ENCODE measurements around the gene EDN2.

The EDN2 gene

DNA sequence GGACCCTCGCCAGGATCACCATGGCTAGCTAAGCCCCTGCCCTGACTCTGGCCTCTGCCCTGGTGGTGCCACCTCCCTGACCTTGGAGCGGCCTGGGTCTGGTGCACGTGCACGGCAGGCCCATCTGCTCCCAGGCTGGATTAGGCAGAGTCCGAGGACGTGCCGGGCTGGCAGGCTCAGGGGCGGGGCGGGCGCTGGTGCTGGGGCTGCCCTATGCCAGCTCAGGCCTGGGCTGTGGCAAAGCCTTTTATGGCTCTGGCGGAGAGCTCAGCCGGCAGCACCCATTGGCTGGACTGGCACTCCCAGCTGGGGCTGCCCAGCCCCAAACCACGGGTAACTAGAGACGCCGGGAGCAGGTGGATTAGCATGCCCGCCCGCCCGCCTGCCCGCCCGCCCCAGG lies 17.1 kb upstream of the EDN2 start:
- DNase-seq (ENCODE audit: insufficient read length, low spot score) (no peak), FAIRE-seq (no peak)
- TF ChIP-seq SPI1 (IDR thresholded peaks at IDR 0.05; ENCODE audit: low read depth, low read length): no peak
- no peak for TF ChIP-seq POU2F2 (IDR thresholded peaks at IDR 0.05; ENCODE audit: low read depth, low read length)
- TF ChIP-seq POLR2A (IDR thresholded peaks at IDR 0.05; ENCODE audit: low read depth, low read length): no peak
- TF ChIP-seq POLR2AphosphoS5 (IDR thresholded peaks at IDR 0.05; ENCODE audit: low read depth, low read length): no peak
- no peak for TF ChIP-seq TAF1 (IDR thresholded peaks at IDR 0.05; ENCODE audit: low read depth, low read length)
- TF ChIP-seq PAX5 (IDR thresholded peaks at IDR 0.05; ENCODE audit: insufficient read depth, low read length, severe bottlenecking): no peak

DNA sequence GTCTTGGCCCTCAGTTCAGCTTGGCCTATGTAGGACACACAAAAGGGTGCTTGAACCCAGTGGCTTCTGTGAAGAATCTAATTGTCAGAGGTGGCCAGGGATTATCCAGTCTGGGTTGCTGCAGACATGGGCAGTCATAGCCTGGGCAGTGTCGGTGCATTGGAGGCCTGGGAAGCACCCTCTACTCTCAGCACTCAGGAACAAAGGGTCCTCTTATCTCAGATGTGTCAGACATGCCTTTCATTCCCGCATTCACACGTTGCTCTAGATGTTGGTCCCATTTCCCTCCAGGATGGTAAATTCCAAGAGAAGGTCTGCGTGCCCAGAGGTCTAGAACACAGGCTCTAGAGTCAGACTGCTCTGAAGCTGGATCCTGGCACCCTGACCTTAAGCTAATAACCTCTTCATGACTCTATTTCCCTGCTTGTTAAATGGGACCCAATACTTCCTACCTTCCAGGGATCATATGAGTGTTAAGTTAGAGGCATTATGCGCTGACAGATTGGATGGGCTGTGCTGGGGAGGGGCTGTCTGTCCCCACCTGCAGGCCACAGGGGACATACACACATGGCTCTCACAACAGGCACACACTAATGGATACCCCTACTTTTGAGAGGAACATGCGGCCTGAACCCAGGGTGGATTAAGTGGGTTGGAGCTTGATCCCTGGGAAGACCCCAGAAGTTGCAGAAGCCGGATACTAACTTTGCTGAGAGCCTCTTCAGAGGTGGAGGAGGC lies 16.5 kb upstream of the EDN2 start:
- TF ChIP-seq PAX5 (IDR thresholded peaks at IDR 0.05; ENCODE audit: insufficient read depth, low read length, severe bottlenecking) (no peak), SPI1 (IDR thresholded peaks at IDR 0.05; ENCODE audit: low read depth, low read length) (no peak), TAF1 (IDR thresholded peaks at IDR 0.05; ENCODE audit: low read depth, low read length) (no peak), POLR2AphosphoS5 (IDR thresholded peaks at IDR 0.05; ENCODE audit: low read depth, low read length) (no peak), POU2F2 (IDR thresholded peaks at IDR 0.05; ENCODE audit: low read depth, low read length) (no peak), POLR2A (IDR thresholded peaks at IDR 0.05; ENCODE audit: low read depth, low read length) (no peak)
- FAIRE-seq (no peak), DNase-seq (ENCODE audit: insufficient read length, low spot score) (no peak)

DNA sequence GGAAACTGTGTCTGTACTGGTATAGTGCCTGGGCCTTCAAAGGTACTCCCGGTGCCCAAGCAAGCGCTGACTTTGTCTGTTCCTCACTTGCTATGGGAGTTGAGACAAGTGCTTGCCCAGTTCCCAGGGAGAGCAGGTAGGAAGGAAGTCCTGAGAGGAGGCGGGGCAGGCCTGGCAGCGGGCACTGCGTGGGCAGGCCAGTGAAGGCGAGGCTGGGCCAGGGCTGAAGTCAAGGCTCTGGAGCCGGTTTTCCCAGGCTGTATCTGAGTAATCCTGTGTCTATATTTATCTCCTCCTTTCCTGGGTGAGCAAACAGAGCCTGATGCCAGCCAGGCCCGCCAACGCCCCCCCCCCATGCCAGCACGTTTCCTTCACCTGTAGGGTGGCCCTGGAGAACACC lies 15.9 kb upstream of the EDN2 start:
- TF ChIP-seq POLR2AphosphoS5 (IDR thresholded peaks at IDR 0.05; ENCODE audit: low read depth, low read length) (no peak), POLR2A (IDR thresholded peaks at IDR 0.05; ENCODE audit: low read depth, low read length) (no peak), TAF1 (IDR thresholded peaks at IDR 0.05; ENCODE audit: low read depth, low read length) (no peak), PAX5 (IDR thresholded peaks at IDR 0.05; ENCODE audit: insufficient read depth, low read length, severe bottlenecking) (no peak), POU2F2 (IDR thresholded peaks at IDR 0.05; ENCODE audit: low read depth, low read length) (no peak), SPI1 (IDR thresholded peaks at IDR 0.05; ENCODE audit: low read depth, low read length) (no peak)
- FAIRE-seq: no peak
- DNase-seq (ENCODE audit: insufficient read length, low spot score): no peak

DNA sequence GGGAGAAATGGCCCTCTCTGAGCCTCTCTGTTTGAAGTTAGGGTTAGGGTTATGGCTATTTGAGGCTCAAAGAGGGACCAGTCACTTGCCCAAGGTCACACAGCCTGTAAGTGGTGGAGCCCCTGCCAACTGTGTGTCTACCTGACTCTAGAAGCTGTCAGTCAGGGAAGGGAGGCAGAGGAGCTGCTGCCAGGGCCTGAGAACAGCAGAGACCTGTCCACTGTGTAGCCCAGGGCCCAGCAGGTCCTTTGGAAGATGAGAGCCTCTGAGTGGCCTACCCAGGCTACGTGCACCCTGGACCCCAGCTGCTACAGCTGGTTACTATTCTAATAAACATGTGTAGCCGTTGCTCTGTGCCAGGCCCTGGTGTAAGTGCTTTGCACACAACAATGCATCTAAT lies 15.1 kb upstream of the EDN2 start:
- TF ChIP-seq POLR2AphosphoS5 (IDR thresholded peaks at IDR 0.05; ENCODE audit: low read depth, low read length) (no peak), POLR2A (IDR thresholded peaks at IDR 0.05; ENCODE audit: low read depth, low read length) (no peak), SPI1 (IDR thresholded peaks at IDR 0.05; ENCODE audit: low read depth, low read length) (no peak), PAX5 (IDR thresholded peaks at IDR 0.05; ENCODE audit: insufficient read depth, low read length, severe bottlenecking) (no peak), TAF1 (IDR thresholded peaks at IDR 0.05; ENCODE audit: low read depth, low read length) (no peak), POU2F2 (IDR thresholded peaks at IDR 0.05; ENCODE audit: low read depth, low read length) (no peak)
- FAIRE-seq (no peak), DNase-seq (ENCODE audit: insufficient read length, low spot score) (no peak)

DNA sequence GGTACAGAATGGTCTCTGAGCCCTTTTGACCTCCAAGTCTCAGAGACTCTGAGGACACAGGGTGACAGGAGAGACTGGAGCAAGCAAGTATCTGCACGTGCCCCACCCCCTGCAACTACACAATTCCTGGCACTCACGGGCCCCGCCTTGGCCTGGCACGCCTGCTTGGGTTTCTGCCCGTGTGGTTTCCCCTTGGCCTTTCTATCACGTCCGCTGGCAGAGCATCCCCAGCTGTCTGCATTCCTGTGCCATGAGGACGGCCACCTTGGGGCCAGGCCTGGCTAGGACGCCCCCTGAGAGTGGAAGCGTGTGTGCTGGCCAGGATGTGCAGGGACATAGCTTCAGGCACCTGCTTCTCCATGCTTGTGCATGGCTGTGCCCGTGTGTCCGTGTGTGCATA lies 14.3 kb upstream of the EDN2 start:
- DNase-seq (ENCODE audit: insufficient read length, low spot score) (no peak), FAIRE-seq (no peak)
- TF ChIP-seq POU2F2 (IDR thresholded peaks at IDR 0.05; ENCODE audit: low read depth, low read length) (no peak), POLR2A (IDR thresholded peaks at IDR 0.05; ENCODE audit: low read depth, low read length) (no peak), POLR2AphosphoS5 (IDR thresholded peaks at IDR 0.05; ENCODE audit: low read depth, low read length) (no peak), SPI1 (IDR thresholded peaks at IDR 0.05; ENCODE audit: low read depth, low read length) (no peak), TAF1 (IDR thresholded peaks at IDR 0.05; ENCODE audit: low read depth, low read length) (no peak), PAX5 (IDR thresholded peaks at IDR 0.05; ENCODE audit: insufficient read depth, low read length, severe bottlenecking) (no peak)

DNA sequence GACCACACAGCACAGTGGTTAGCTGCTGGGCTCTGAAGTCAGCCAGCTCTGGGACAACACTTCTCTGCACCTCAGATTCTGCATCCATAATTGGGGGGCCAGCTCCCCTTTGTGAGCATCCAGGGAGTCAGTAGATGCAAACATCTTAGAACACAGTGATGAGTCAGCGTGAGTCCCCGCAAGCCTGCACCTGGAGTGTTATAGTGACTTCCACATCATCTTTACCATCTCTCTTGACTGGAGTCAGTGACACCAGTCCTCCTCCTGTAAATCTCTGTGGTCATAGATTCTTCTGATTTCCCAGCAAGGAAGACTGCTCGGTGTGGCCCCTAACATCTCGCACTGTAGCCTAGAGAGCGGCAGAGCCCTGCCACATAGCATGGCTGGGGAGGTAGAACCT lies 13.9 kb upstream of the EDN2 start:
- no peak for FAIRE-seq
- no peak for DNase-seq (ENCODE audit: insufficient read length, low spot score)
- TF ChIP-seq SPI1 (IDR thresholded peaks at IDR 0.05; ENCODE audit: low read depth, low read length) (no peak), POU2F2 (IDR thresholded peaks at IDR 0.05; ENCODE audit: low read depth, low read length) (no peak), PAX5 (IDR thresholded peaks at IDR 0.05; ENCODE audit: insufficient read depth, low read length, severe bottlenecking) (no peak), POLR2AphosphoS5 (IDR thresholded peaks at IDR 0.05; ENCODE audit: low read depth, low read length) (no peak)

DNA sequence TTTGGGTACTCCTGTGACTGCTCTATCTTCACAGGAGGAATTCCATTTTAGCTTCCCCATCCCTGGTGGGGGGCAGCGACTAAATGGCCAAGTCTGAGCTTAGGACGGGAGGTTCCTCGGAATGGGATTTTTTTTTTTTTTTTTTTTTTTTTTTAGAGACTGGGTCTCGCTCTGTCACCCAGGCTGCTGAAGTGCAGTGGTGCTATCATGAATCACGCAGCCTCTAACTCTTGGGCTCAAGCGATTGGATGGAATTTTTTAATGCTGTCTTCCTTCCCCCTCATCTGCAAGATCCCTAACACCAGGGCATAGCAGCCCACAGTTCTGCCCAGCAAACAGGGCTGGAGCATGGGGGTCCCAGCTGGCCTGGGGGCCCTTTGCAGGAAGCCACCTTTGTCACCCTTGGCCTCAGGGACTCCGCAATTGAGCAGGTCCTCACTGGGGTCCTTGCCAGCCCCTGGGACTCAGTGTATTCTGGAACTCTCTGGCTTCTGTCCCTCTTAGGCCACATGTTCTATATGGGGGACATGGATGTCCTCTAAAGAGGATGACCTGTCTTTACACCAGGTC lies 13.1 kb upstream of the EDN2 start:
- FAIRE-seq: no peak
- no peak for DNase-seq (ENCODE audit: insufficient read length, low spot score)
- TF ChIP-seq POLR2AphosphoS5 (IDR thresholded peaks at IDR 0.05; ENCODE audit: low read depth, low read length): no peak
- no peak for TF ChIP-seq POLR2A (IDR thresholded peaks at IDR 0.05; ENCODE audit: low read depth, low read length)
- no peak for TF ChIP-seq PAX5 (IDR thresholded peaks at IDR 0.05; ENCODE audit: insufficient read depth, low read length, severe bottlenecking)

DNA sequence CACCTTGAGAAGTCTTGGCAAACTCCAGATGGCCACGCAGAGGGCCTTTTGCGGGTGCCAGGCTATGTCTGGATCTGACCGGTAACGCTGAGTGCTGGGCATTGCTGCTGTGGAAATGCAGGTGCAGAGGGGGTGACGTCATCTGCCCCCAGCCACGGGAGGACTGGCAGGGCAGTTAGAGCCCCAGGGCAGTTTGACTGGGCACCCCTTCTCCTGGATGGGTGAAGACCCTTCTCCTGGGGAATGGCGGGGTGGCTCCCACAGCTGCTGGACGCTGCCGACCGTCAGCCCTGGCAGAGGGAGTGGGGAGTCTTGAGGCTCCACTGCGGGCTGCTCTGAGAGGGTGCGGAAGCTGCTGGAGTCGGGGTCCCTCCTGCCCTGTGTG lies 12.6 kb upstream of the EDN2 start:
- no peak for FAIRE-seq
- no peak for TF ChIP-seq POLR2A (IDR thresholded peaks at IDR 0.05; ENCODE audit: low read depth, low read length)
- TF ChIP-seq POLR2AphosphoS5 (IDR thresholded peaks at IDR 0.05; ENCODE audit: low read depth, low read length): no peak

DNA sequence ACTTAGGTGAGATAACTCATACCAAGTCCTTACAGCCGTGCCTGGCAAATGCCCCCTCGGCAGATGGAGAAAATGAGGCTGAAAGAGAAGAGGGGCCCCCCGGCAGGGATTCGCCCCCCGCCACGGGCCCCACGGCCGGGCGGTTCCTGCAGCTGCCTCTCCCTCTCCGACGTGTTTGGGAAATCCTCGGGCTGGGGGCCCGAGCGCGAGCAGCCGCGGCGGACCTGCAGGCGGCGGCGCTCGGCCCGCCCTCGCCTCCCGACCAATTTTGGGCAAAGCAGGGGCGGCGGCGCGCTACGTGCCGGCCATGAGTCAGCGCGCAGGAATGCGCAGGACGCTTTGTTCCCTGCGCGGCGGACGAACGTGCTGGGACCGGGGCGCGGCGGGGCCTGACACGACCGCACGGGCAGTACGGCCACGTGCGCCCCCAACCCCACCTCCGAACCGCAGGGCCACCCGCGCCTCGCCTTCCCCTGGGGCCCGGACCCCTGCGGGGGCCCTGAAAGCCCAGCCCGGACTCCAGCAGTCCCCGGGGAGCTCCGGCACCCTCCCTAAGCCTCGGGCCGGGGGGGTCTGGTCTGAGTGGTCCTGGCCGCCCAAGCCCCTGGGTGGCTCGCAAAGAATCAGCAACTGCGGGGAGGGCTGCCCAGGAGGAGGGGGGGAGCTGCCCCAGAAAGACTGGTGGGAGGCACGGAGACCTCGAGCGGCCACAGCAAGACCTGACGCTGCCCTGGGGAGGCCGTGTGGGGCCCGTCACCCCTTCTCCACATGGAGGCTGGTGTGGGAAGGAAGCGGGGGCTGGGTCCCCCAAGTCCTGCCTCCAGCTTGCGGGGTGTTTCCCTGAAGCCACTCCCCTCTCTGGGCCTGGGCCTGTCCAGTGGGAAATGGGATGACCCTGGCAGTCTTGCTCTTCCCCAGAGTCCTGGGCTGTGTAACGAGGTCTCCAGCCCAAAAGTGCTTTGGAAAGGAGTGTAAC lies 11.9 kb upstream of the EDN2 start:
- no peak for TF ChIP-seq POLR2AphosphoS5 (IDR thresholded peaks at IDR 0.05; ENCODE audit: low read depth, low read length)
- TF ChIP-seq SPI1 (IDR thresholded peaks at IDR 0.05; ENCODE audit: low read depth, low read length): no peak
- no peak for TF ChIP-seq PAX5 (IDR thresholded peaks at IDR 0.05; ENCODE audit: insufficient read depth, low read length, severe bottlenecking)
- no peak for TF ChIP-seq POU2F2 (IDR thresholded peaks at IDR 0.05; ENCODE audit: low read depth, low read length)
- TF ChIP-seq POLR2A (IDR thresholded peaks at IDR 0.05; ENCODE audit: low read depth, low read length): no peak
- TF ChIP-seq TAF1 (IDR thresholded peaks at IDR 0.05; ENCODE audit: low read depth, low read length): no peak
- FAIRE-seq (peak; percentile 96), DNase-seq (ENCODE audit: insufficient read length, low spot score) (peak; percentile 64)

More for the DNA sequence above, 12.6 kb upstream of the EDN2 start:
- DNase-seq (ENCODE audit: insufficient read length, low spot score): no peak

Data from GM12891 (cell line).